GM19023 (cell line): ENCODE data around the gene FZD7.

Experiments
- ATAC-seq: cut with Tn5 transposase; IDR thresholded peaks from one replicate; pipeline ENCODE4 v1.9.1; 2021; ENCODE audit warnings: mild to moderate bottlenecking, moderate library complexity; ENCODE audit not compliant: unreplicated experiment

The FZD7 gene

DNA sequence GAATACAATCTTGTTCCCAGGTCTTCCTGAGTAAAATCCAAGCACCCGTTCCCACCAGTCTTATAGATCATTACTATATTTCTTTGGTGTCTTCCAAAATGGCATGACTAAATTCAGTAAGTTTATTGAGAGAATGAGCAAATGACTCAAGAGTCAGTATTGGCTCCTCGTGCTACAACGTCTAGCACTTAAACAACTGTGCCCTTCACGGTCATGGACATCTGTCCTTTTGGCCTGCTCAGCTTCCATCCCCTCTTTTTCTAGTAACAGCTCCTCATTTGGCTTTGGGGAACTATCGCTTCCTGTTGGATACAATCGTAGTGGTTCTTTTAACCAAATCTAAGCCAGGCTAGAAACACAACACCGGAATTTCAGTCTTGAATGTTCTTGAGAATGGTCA is 24.1 kb upstream of the FZD7 start:
- ATAC-seq: no peak

DNA sequence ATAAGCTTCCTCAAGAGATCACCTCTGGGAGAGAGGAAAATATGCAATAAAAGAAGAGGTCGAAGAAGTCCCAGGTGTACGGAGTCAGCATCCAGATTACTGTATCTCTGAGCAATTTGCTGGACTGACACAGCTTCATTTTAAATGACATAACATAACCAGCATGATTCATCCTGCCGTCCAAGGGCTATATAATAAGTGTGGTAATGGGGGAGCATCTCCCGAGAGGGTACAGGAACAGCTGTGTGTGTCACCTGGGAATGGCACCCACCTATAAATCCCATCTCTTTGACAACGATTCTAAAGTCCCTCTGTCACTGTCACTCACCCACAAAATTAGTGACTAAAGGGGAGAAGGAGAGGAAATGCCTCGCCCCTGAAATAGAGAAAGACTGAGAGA is 19.3 kb upstream of the FZD7 start:
- ATAC-seq: no peak

DNA sequence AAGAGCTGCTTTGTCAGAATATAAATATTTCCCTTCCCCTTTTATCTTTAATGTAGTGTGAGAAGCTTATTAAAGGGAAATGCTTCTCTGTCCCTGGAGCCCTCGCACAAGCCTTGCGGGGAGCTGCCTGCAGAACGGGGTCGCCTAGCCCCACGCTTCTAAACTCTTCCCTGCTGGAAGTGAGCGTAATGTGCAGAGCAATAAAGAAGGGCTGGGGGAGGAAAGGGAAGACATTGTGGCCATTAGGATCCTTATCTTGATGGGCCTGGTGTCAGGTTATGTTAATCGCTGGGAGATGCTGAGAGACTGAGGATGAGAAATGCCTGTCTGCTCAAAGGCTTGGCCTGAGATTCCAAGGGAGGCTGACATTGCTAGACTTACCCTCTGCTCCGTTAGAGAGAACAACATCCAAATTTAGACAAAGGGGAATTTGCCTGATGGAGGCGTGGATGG is 18.9 kb upstream of the FZD7 start:
- no peak for ATAC-seq

DNA sequence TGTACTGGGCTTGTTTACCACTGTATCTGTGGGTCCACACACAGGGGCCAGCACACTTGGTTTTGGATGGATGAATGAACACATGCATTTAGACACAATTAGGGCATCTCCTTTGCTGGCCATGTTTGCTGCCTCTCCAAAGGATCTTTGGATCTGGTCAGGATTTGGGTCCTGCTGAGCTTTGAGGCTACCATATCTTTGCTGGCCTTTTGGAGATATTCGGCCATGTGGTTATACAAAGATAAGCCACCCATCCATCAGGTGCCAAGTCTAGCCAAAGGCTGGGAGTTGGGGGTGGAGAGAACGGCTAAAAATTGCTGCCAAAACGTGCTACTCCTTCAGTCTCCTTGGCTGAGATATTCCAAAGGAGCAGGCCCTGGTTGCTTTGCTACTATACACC is 18.2 kb upstream of the FZD7 start:
- no peak for ATAC-seq

DNA sequence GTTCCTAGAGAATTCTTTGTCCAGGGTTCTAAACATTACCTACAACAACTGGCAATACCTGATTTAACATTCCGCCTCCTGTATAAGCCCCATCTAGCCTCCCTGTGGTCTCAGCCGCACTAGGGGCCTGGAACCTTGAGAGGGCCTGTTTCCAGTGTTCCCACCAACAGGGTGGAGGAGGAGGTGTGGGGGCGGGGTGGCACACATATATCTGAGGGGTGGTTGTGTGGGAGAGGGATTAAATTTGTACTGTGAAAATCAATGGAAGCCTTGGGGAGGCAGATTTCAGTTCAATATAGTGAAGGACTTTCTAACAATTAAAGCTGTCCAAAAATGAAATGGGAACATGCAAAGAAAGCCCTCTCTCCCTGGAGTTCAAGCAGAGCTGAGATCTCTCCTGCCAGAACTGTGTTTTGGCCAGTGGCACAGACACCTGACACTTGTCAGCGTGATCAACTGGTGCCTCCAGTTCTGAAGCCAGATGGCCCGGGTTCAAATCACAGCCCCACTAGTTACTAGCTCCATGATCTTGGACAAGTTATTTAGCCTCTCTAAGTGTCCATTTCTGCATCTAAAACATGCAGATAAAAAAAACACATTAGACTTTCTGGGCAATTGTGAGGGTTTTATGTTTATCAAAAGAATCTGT is 17.0 kb upstream of the FZD7 start:
- ATAC-seq: no peak

DNA sequence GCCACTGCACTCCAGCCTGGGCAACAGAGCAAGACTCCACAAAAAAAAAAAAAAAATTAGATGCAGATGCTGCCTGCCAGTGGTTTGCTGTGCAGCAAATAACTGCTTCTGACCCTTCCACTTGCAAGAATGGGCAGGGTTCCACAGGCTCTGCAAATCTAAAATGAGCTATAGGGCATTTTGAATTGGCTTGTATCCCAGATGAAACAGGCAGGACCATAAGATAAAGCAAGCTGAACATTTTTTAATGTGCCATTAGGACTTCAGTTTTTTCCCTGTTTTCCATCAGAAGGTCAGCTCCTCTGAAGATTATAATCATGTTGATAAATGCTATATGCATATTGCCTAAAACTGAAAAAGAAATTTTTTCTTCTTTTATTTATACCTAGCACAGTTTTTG is 15.7 kb upstream of the FZD7 start:
- ATAC-seq: no peak

DNA sequence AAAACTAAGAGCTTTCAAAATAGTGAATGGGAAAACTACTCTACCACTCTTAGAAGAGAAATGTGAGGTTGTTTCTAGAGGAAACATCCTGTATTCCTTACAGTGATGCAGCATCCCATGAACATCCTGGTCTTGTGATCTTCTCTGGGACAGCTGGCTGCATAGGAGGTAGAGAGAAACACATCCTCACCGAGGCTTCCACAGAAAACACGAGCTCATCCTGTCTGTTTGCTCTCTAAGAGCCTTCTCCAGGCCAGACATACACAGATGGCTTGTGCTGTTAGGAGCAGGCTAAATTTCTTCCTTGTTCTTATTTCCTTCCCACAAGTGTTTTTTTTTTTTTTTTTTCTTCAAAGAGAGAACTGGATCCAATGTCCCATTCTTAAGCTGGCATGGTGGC is 14.7 kb upstream of the FZD7 start:
- ATAC-seq: no peak

GRCh38 chr2:202019689-202020450 is 13.8 kb upstream of the FZD7 start:
- no peak for ATAC-seq

- ATAC-seq: no peak
Measured at GRCh38 chr2:202022755-202023154, 10.9 kb upstream of the FZD7 start.

GRCh38 chr2:202023198-202023903 is 10.3 kb upstream of the FZD7 start:
- no peak for ATAC-seq

DNA sequence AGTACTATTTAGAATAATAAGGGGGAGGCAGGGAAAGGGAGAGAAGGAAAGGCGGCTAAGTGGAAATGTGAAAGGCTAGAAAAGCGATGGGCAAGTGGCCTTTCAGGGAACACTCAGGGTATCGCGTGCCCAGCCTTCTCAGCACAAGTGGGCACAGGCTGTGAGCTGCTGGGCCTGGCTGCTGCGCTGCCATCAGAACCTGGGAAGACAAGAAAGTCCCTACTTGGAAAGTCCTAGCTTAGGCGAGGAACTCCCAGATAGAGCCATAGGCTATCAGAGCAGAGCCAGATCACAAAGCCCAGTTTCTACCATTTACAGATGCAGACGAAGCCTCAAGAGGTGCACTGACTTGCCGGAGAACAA is 9.8 kb upstream of the FZD7 start:
- no peak for ATAC-seq

- ATAC-seq: no peak
Measured at GRCh38 chr2:202024871-202025270, 8.8 kb upstream of the FZD7 start.

DNA sequence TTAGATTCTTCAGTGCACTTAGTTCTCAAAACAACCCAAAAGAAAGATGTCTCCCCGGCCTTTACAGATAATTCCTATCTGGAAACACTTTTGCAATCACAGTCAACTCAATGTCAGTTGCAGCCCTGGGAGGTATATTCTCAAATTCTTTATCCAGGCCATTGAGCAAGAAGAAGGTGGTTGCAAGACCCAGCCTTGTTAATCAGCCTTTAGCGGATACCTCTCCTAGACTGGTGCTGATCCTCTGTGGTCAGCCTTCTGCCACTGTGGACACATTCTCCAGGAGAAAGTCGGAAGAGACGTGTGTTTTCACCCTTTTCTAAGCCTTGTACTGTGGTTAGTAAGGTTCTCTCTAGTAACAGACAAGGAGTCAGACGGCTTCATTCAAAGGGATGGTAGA is 7.8 kb upstream of the FZD7 start:
- no peak for ATAC-seq

DNA sequence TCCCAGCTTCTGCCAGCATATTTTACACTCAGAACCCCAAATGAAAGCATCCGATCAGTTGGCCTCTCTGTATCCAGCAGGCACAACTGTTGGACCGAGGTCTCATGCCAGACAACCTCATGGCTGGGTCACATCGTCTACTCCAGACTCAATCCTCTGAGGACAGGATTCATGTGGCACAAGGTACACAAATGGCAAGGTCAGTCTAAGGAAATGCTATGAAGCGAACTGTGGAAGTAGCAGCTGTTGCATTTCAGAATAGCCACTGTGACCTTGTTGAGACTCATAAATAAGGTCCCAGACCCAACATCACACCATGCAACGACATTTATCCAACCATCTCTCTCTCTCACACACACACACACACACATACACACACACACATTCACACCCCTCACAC is 7.1 kb upstream of the FZD7 start:
- ATAC-seq: no peak

DNA sequence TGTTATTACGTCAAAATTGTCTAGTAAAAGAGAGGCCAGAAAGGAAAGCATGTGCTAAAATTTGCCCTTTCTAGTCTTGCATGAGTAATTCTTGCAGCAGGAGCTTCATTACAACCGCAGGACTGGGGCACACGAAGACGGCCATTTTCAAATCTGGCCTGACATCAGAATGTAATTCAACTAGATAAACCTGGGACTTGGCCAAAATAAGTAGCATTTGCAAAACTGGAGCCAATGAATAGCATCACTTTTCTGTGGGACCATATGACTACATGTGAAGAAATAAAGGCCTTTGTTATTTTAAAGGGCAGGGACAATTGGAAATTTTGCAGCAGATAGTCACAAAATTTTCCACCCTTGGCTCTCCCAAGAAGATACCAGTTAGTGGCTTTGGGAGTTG is 3.0 kb upstream of the FZD7 start:
- no peak for ATAC-seq

DNA sequence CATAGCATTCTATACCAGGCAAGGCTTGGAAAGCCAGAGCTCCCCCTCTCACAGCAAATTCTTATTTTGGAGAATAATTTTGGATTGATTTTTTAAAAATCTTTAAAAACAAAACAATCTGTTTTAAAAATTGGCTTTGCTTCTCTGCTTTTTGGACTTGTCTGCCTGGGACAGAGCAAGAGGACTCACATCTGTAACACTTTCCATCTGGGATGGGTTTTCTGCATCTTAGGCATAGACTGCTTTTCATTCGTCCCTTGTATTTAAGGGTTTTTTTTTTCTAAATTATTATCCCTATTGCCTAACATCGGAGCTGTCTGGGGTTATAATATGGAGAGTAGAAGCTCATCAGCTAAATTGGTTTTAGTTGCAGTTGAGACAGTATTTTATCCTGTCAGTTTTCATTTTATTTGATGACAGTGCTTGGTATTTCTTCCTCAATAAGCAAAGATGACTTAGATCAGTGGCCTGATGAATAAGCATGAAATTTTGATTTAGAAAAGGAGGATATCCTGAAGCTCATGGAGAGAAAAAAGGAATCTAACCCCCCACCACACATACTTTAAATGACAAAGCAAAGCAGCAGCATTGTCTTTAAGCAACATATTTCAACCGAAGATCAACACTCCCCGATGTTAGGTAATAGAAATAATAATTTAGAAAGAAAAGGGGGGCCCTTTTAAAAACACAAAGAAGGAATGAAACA is 2.3 kb upstream of the FZD7 start:
- ATAC-seq: no peak

DNA sequence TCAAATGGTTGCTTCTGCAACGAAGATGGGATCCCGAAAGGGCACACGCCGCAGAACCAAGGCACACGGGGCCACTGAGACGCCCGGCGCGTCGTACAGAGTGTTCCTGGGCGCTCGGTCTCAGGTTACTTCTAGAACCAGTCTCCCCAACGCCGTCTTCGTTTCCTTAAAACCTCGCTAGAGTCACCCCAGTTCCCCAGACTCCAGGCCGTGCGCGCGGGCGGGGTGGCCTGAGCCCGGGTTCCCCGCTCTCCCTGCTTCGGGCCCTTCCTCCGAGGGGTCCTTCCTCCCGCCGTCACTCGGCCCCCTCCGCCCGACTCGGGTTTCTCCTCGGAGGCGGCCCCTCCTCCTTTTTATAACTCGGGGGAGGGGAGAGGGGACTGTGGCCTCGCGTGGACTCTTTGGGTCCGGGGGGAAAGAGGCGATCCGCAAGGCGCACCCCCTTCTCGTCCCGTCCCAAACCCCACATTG is 774 bp upstream of the FZD7 start:
- peak; percentile 5 for ATAC-seq

- ATAC-seq: peak; percentile 9
Measured at GRCh38 chr2:202034249-202035088, 814 bp downstream of the FZD7 start.

GRCh38 chr2:202035089-202035940 is 1.7 kb downstream of the FZD7 start:
- ATAC-seq: no peak
